GM12865 (cell line): ENCODE measurements around the gene SLA2.
A peak's percentile ranks its signal among the peaks of the same experiment; 100 is the strongest.
"Not testable (repeated sequence)": the region's sequence is repeated elsewhere in the genome, so short reads cannot be mapped to it uniquely, and the experiment has no call there.

Experiments
- DNase-seq: peaks from one replicate; pipeline ENCODE4 v3.0.0; 2010; ENCODE audit warnings: low read depth
- H3K4me3 ChIP-seq: 2 replicates; pipeline ENCODE4 v1.5.1; 2011; ENCODE audit warnings: mild to moderate bottlenecking, low read depth, low read length, control low read depth
- TF ChIP-seq, protein P1 (sequence below): IDR thresholded peaks from 2 replicates; pipeline ENCODE4 v1.5.1; 2011; ENCODE audit warnings: low read length, control low read depth, low read depth, inconsistent platforms; ENCODE audit not compliant: insufficient read depth; ENCODE audit errors: missing control alignments

The SLA2 gene, protein sequence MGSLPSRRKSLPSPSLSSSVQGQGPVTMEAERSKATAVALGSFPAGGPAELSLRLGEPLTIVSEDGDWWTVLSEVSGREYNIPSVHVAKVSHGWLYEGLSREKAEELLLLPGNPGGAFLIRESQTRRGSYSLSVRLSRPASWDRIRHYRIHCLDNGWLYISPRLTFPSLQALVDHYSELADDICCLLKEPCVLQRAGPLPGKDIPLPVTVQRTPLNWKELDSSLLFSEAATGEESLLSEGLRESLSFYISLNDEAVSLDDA

DNA sequence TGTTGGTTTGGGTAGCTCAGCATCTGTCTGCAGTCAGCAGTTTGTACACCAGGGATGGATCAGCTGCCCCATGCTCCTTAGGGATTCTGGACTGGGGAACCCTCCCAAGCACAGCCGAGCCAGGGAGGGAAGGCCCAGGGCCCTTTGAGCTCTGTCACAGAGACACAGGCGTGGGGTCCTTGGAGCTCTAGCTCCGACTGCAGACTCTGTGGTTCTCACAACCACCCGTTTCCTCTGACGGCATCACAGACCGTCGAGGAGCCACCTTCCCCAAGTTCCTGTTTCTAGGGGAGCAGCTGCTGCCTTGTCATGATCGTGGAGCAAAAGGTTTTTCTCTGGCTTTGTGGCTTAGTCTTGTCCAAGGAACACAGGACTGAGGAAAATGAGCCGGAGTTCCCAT lies at the start of gene SLA2:
SLA2 (minus strand) TSS at position 199 of the 400 bp plus-strand sequence. CDS start 4,861 bp downstream, outside the sequence.
- no peak within 1 kb of the TSS for H3K4me3 ChIP-seq
- TF ChIP-seq, protein P1, sequence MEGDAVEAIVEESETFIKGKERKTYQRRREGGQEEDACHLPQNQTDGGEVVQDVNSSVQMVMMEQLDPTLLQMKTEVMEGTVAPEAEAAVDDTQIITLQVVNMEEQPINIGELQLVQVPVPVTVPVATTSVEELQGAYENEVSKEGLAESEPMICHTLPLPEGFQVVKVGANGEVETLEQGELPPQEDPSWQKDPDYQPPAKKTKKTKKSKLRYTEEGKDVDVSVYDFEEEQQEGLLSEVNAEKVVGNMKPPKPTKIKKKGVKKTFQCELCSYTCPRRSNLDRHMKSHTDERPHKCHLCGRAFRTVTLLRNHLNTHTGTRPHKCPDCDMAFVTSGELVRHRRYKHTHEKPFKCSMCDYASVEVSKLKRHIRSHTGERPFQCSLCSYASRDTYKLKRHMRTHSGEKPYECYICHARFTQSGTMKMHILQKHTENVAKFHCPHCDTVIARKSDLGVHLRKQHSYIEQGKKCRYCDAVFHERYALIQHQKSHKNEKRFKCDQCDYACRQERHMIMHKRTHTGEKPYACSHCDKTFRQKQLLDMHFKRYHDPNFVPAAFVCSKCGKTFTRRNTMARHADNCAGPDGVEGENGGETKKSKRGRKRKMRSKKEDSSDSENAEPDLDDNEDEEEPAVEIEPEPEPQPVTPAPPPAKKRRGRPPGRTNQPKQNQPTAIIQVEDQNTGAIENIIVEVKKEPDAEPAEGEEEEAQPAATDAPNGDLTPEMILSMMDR = no peak
- peak; percentile 63 for DNase-seq

DNA sequence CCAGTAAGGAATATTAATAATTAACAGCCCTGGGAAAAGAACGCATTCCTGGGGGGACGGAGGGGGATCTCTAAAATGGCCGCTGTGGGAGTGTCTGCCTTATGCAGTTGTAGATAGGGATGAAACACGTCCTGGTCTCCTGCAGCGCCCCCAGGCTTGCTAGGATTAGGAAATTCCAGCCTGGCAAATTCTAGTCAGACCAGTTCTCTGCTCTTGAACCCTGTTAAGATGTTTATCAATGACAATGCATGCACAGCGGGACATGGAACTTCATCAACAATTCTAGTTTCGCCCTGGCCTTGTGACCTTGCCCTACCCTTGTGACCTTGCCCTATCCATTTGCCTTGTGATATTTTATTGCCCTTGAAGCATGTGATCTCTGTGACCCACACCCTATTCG lies 49.5 kb upstream of the SLA2 start:
- not testable (repeated sequence) for H3K4me3 ChIP-seq, DNase-seq

DNA sequence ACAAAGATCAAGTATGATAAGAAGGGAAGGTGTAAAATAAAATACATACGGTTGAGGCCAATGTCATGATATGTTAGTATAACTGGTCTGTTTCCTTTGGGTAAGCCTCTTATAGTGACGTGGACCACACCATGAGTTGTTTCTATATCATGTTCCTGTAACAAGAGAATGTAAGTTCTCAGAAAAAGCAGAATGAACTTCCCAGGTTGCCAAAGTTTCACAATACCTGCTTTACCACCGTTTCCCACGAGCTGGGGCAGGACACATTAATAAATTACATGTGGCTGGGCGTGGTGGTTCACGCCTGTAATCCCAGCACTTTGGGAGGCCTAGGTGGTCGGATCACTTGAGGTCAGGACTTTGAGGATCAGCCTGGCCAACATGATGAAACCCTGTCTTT lies 42.6 kb upstream of the SLA2 start:
- TF ChIP-seq, protein P1 = no peak
- H3K4me3 ChIP-seq = no peak overlapping the region
- DNase-seq = no peak

DNA sequence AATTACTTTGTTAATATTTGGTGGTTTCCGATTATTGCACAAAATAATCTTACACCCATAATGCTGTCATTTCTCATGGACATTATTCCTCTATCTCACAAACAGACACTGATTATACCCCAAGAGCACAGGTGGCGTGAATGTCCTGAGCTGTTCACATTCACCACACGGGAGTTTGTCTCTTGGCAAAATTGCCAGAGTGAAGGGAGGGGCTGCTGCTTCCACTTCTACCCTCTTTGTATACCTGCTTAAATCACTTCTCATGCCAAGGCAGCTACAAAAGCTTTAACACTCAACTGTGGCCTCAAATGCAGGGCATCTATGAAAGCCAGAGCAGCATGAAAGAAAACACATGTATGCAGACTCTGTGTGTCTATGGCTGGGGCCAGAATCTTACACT lies 41.9 kb upstream of the SLA2 start:
- TF ChIP-seq, protein P1 = no peak
- no peak for DNase-seq
- H3K4me3 ChIP-seq = no peak overlapping the region

DNA sequence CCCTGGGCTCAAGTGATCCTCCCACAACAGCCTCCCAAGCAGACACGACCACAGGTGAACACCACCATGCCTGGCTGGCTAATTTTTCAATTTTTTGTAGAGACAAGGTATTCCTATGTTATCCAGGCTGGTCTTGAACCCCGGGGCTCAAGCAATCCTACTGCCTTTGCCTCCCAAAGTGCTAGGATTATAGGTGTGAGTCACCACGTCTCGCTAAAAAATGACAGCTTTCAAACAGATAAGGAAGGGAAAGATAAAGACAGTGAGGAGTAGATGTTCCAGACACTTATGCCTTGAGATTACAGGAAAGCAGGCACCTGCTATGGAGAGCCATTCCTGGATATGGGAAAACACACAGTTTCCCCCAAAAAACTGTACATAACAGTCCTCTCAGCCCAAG lies 40.9 kb upstream of the SLA2 start:
- no peak for DNase-seq
- H3K4me3 ChIP-seq = no peak overlapping the region
- TF ChIP-seq, protein P1 = no peak

DNA sequence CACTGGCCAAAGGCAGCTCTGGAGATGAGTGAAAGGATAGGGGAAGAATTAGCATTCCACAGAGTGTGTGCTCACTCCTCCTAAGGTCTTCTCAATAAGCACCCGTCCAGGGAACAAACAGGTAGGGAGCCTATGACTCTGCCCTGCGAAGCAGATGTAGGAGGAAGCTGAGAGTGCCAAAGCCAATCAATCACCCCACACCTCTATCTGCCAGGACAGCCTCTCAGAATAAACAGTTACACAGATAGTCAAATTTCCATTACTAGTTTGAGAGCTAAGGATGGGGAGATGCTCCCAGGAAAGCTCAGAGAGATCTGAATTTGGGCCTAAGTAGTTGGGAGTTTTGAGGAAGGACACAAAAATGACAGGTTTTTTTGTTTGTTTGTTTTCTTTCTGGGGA lies 40.5 kb upstream of the SLA2 start:
- no peak for DNase-seq
- TF ChIP-seq, protein P1 = no peak
- no peak overlapping the region for H3K4me3 ChIP-seq

DNA sequence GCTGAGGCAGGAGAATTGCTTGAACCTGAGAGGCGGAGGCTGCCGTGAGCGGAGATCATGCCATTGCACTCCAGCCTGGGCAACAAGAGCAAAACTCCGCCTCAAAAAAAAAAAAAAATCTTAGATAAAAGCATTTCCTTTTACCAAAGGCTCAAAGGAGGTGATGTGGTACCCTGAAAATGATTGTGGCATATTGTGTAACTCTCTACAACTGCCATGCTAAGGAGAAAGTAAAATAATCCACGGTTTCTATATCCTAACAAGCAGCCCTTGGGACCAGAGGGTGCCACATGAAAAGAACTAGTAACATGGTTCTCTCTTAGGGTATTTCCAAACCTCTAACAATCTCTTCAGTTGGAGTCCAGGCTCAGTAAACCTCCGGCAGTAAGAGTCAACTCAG lies 38.8 kb upstream of the SLA2 start:
- TF ChIP-seq, protein P1 = no peak
- H3K4me3 ChIP-seq = no peak overlapping the region
- DNase-seq = no peak
